Adipocyte (in vitro differentiated cells): ENCODE data around the gene POLD2.

Experiments used
- DNase-seq: peaks from one replicate; pipeline ENCODE4 v3.0.0-alpha.2; 2015; ENCODE audit warnings: low read depth
- H3K27me3 ChIP-seq: replicated peaks from 2 replicates; pipeline ENCODE4 v1.7.0; 2013; ENCODE audit warnings: mild to moderate bottlenecking, low read length, moderate library complexity; ENCODE audit not compliant: control insufficient read depth, insufficient read depth
- H3K36me3 ChIP-seq: 2 replicates; pipeline ENCODE4 v1.7.0; 2013; ENCODE audit warnings: low read length, mild to moderate bottlenecking, moderate library complexity; ENCODE audit not compliant: control insufficient read depth, insufficient read depth, severe bottlenecking
- H3K4me1 ChIP-seq: 2 replicates; pipeline ENCODE4 v1.7.0; 2013; ENCODE audit warnings: mild to moderate bottlenecking, low read length, moderate library complexity; ENCODE audit not compliant: control insufficient read depth, insufficient read depth
- H3K4me3 ChIP-seq: 2 replicates; pipeline ENCODE4 v1.7.0; 2013; ENCODE audit warnings: mild to moderate bottlenecking, low read length, moderate library complexity
- H3K9ac ChIP-seq: 2 replicates; pipeline ENCODE4 v1.7.0; 2013; ENCODE audit warnings: mild to moderate bottlenecking, low read length, moderate library complexity
- H3K9me3 ChIP-seq: 2 replicates; pipeline ENCODE4 v1.7.0; 2013; ENCODE audit warnings: mild to moderate bottlenecking, low read length, moderate library complexity; ENCODE audit not compliant: control insufficient read depth

Gene POLD2

DNA sequence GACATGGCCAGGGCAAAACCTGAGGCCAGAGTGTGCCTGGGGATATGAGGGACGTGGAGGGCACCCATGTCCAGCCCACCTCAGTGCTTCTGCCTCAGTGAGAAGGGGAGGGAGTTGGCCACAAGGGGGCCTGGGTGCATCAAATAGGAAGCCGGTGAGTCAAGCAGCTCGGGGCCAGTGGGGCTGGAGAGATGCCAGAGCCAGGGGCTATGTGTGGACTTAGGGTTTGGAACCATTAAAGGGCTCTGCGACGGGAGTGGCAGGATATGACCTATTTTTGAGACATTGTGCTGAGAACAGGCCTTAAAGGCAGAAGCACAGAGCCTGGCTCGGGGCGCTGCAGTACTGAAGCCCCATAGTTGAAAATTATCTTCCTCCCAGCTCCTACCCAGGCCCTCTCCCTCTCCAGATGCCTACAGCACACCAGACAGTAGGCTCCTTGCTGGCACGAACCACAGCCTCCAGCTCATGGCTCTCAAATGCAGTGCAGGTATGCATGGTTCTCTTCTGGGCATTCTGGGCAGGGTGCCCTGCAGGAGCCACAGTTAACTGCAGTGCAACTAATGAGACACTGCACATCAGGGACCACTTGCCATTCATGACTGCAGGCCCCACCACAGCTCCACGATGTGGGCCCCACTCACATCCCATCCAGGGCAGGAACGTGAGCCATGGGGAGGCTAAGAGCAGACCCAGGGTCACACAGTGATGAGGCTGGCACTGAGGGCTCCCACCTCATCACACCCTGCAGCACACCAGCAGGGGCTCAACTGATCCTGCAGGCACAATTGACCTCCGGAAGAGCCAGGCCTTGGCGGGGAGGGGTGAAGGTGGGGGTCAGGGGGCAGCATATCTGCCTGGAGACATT is 50.8 kb downstream of the POLD2 start:
- Histone ChIP-seq H3K36me3 (peaks cover 38% of the 10 kb centered on the region), H3K4me3 (no peak overlapping the region), H3K27me3 (no peaks in the 10 kb centered on the region), H3K4me1 (peaks cover 12% of the 10 kb centered on the region), H3K9ac (peak overlapping the region; percentile 55), H3K9me3 (no peaks in the 10 kb centered on the region)
- peak; percentile 94 for DNase-seq

DNA sequence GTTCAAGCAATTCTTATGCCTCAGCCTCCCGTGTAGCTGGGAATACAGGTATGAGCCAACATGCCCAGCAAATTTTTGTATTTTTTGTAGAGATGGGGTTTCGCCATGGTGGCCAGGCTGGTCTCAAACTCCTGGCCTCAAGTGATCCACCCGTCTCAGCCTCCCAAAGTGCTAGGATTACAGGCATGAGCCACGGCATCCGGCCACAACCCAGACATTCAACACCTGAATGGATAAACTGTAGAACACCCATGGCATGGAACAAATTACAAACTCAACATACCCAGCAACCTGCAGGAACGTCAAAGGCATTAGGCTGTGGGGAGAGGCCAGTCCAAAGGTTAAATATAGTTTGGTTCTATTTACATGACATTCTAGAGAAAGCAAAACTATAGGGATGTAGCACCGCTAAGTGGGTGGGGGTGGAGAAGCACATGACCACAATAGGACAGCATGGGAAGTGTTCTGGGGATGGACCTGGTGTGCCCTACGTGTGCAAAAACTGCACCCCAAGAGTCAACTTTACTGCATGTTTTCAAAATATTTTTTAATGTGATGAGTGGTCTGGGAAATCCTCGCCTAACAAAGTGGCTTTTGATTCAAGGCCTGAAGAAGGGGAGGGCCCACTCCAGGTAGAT is 51.5 kb downstream of the POLD2 start:
- peak overlapping the region; percentile 55 for H3K9ac ChIP-seq
- H3K4me1 ChIP-seq: peaks cover 12% of the 10 kb centered on the region
- no peaks in the 10 kb centered on the region for H3K27me3 ChIP-seq
- no peak for DNase-seq
- peaks cover 30% of the 10 kb centered on the region for H3K36me3 ChIP-seq
- no peaks in the 10 kb centered on the region for H3K9me3 ChIP-seq
- H3K4me3 ChIP-seq: no peak overlapping the region

DNA sequence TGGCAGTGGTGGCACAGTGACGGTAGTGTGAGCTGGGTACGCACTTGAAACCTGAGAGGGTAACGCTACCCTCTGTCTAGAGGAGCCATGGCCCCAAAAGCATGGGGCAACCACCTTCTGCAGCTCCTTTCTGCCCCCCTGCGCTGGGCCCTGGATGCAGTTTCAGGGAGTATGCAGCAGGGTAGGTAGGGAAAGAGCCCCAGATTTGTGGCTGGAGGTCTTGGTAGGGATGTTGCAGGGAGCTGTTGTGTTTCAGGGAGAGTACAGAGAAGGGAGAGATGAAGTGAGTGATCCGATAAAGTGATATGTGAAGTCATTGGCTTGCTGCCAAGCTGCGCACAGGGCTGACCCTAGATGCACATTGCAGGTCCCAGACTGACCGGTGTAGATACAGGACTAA is 55.3 kb downstream of the POLD2 start:
- Histone ChIP-seq H3K9ac (no peak overlapping the region), H3K27me3 (no peaks in the 10 kb centered on the region), H3K4me1 (peaks cover 40% of the 10 kb centered on the region), H3K4me3 (no peak overlapping the region), H3K36me3 (peaks cover 2% of the 10 kb centered on the region), H3K9me3 (no peaks in the 10 kb centered on the region)
- no peak for DNase-seq

GRCh38 chr7:44067064-44067951 is 56.0 kb downstream of the POLD2 start:
- no peak for DNase-seq
- no peak overlapping the region for H3K4me3 ChIP-seq
- no peaks in the 10 kb centered on the region for H3K9me3 ChIP-seq

DNA sequence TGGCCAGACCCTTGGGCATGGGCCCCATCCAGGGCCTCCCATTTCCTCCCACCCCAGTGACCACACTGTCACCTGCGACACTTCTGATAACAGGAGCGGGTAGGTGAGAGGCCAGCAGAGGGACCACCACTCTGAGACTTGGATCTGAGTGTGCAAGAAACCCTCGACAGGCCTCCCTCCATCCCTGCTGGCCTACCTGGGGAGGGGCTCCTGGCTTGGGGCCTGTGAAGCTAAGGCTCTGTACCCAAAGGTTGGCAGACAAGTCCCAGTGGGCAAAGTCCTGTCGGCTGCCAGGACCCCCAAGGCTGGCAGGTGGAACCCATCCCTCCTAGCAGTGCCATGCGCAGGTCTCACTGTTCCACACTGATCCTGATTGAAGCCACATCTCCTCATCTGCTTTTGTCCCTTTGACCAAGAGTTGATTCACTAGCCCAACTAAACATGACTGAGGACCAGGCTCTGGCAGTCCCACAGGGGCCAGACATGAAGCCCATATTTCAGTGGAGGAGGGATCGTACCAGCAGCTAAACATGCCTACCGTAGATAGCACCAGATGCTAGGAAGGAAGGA is 56.8 kb downstream of the POLD2 start:
- Histone ChIP-seq H3K9me3 (no peaks in the 10 kb centered on the region), H3K36me3 (peaks cover 7% of the 10 kb centered on the region), H3K9ac (no peak overlapping the region), H3K4me3 (no peak overlapping the region), H3K4me1 (peaks cover 40% of the 10 kb centered on the region), H3K27me3 (no peaks in the 10 kb centered on the region)
- DNase-seq: no peak

More at GRCh38 chr7:44067064-44067951, 56.0 kb downstream of the POLD2 start:
- Histone ChIP-seq H3K27me3 (no peaks in the 10 kb centered on the region), H3K4me1 (peaks cover 41% of the 10 kb centered on the region), H3K9ac (no peak overlapping the region), H3K36me3 (no peaks in the 10 kb centered on the region)

GRCh38 chr7:44066111-44066460 is 57.3 kb downstream of the POLD2 start:
- Histone ChIP-seq H3K27me3 (no peaks in the 10 kb centered on the region), H3K4me1 (peaks cover 40% of the 10 kb centered on the region), H3K9ac (no peak overlapping the region), H3K9me3 (no peaks in the 10 kb centered on the region), H3K4me3 (no peak overlapping the region), H3K36me3 (peaks cover 12% of the 10 kb centered on the region)
- DNase-seq: no peak

GRCh38 chr7:44065431-44066110 is 57.8 kb downstream of the POLD2 start, which contains the start of gene PGAM2:
TSS of gene PGAM2 (minus strand) at chr7:44065567. CDS start at chr7:44065529, 38 bp downstream.
- DNase-seq: no peak
- no peak within 1 kb of the TSS for H3K4me3 ChIP-seq

DNA sequence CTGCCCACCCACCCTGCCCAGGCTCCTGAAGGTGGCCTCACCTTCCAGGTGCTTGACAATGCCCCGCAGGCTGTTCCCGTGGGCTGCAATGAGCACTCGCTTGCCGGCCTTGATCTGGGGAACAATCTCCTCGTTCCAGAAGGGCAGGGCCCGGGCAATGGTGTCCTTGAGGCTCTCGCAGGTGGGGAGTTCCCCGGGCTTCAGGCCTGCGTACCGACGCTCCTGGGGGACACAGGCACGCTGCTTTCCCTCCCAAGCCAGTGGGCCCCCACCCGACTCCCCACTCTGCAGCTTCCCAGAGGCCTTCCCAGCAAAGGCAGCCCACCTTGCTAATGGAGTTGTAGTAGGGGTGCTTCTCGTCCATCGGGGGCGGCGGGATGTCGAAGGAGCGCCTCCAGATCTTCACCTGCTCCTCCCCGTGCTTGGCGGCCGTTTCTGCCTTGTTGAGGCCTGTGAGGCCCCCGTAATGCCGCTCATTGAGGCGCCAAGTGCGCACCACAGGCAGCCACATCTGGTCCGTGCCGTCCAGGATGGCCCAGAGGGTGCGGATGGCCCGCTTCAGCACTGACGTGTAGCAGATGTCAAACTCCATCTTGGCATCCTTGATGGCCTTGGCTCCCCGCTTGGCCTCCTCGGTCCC is 58.4 kb downstream of the POLD2 start:
- no peak for DNase-seq
- Histone ChIP-seq H3K4me3 (no peak overlapping the region), H3K9ac (no peak overlapping the region), H3K4me1 (peaks cover 40% of the 10 kb centered on the region), H3K9me3 (no peaks in the 10 kb centered on the region), H3K36me3 (peaks cover 24% of the 10 kb centered on the region), H3K27me3 (no peaks in the 10 kb centered on the region)

More at GRCh38 chr7:44065431-44066110, 57.8 kb downstream of the POLD2 start, which contains the start of gene PGAM2:
- no peak within 1 kb of the TSS for H3K9ac ChIP-seq
- H3K9me3 ChIP-seq: no peaks in the 10 kb centered on the region
- no peaks in the 10 kb centered on the region for H3K27me3 ChIP-seq
- H3K4me1 ChIP-seq: peaks cover 40% of the 10 kb centered on the region
- peaks cover 17% of the 10 kb centered on the region for H3K36me3 ChIP-seq
